ENCODE data around the gene KCTD4.
A peak's percentile ranks its signal among the peaks of the same experiment; 100 is the strongest.
"Not testable (repeated sequence)": the region's sequence is repeated elsewhere in the genome, so short reads cannot be mapped to it uniquely, and the experiment has no call there.

Gene KCTD4

GRCh38 chr13:45200701-45201232 lies at the start of gene KCTD4:
Gene KCTD4, minus strand, starts transcription at chr13:45201045. Its CDS starts 6,478 bp downstream, at chr13:45194567.
- Histone ChIP-seq H3K4me3 (ENCODE audit: low read depth, low read length) (no peak within 1 kb of the TSS), H3K27me3 (ENCODE audit: control insufficient read depth, insufficient read depth, low read length) (no peaks in the 10 kb centered on the region), H3K27ac (ENCODE audit: low read depth, low read length) (no peak within 1 kb of the TSS), H3K36me3 (ENCODE audit: control insufficient read depth, insufficient read depth, low read length) (no peaks in the 10 kb centered on the region), H3K4me1 (ENCODE audit: control insufficient read depth, insufficient read depth, low read length) (no peaks in the 10 kb centered on the region), H3K9me3 (ENCODE audit: control insufficient read depth, insufficient read depth, low read depth, low read length) (no peaks in the 10 kb centered on the region), H3K9ac (ENCODE audit: low read length) (no peak within 1 kb of the TSS)

GRCh38 chr13:45249662-45250061 lies 48.8 kb upstream of the KCTD4 start:
- Histone ChIP-seq H3K4me1 (ENCODE audit: control insufficient read depth, insufficient read depth, low read length) (no peaks in the 10 kb centered on the region), H3K27me3 (ENCODE audit: control insufficient read depth, insufficient read depth, low read length) (no peaks in the 10 kb centered on the region), H3K9ac (ENCODE audit: low read length) (no peak overlapping the region), H3K27ac (ENCODE audit: low read depth, low read length) (no peak overlapping the region), H3K9me3 (ENCODE audit: control insufficient read depth, insufficient read depth, low read depth, low read length) (0 out of 2 replicates have a peak, but pooled peaks cover 2% of the 10 kb centered on the region), H3K4me3 (ENCODE audit: low read depth, low read length) (no peak overlapping the region), H3K36me3 (ENCODE audit: control insufficient read depth, insufficient read depth, low read length) (peaks cover 8% of the 10 kb centered on the region)

- H3K9me3 ChIP-seq (ENCODE audit: control insufficient read depth, insufficient read depth, low read depth, low read length); H3K4me1 ChIP-seq (ENCODE audit: control insufficient read depth, insufficient read depth, low read length); H3K4me3 ChIP-seq (ENCODE audit: low read depth, low read length); H3K36me3 ChIP-seq (ENCODE audit: control insufficient read depth, insufficient read depth, low read length); H3K9ac ChIP-seq (ENCODE audit: low read length); H3K27ac ChIP-seq (ENCODE audit: low read depth, low read length); H3K27me3 ChIP-seq (ENCODE audit: control insufficient read depth, insufficient read depth, low read length): not testable (repeated sequence)
Observed at GRCh38 chr13:45244736-45245135, 43.9 kb upstream of the KCTD4 start.

- Histone ChIP-seq H3K27ac (ENCODE audit: low read depth, low read length) (no peak overlapping the region), H3K9ac (ENCODE audit: low read length) (no peak overlapping the region), H3K27me3 (ENCODE audit: control insufficient read depth, insufficient read depth, low read length) (no peaks in the 10 kb centered on the region), H3K4me3 (ENCODE audit: low read depth, low read length) (no peak overlapping the region), H3K4me1 (ENCODE audit: control insufficient read depth, insufficient read depth, low read length) (no peaks in the 10 kb centered on the region), H3K36me3 (ENCODE audit: control insufficient read depth, insufficient read depth, low read length) (no peaks in the 10 kb centered on the region), H3K9me3 (ENCODE audit: control insufficient read depth, insufficient read depth, low read depth, low read length) (0 out of 2 replicates have a peak, but pooled peaks cover 2% of the 10 kb centered on the region)
Observed at GRCh38 chr13:45243077-45243476, 42.2 kb upstream of the KCTD4 start.

- no peak overlapping the region for H3K4me3 ChIP-seq (ENCODE audit: low read depth, low read length)
- H3K9me3 ChIP-seq (ENCODE audit: control insufficient read depth, insufficient read depth, low read depth, low read length) = 0 out of 2 replicates have a peak, but pooled peaks cover 2% of the 10 kb centered on the region
- H3K4me1 ChIP-seq (ENCODE audit: control insufficient read depth, insufficient read depth, low read length) = no peaks in the 10 kb centered on the region
- H3K27me3 ChIP-seq (ENCODE audit: control insufficient read depth, insufficient read depth, low read length) = no peaks in the 10 kb centered on the region
- no peak overlapping the region for H3K27ac ChIP-seq (ENCODE audit: low read depth, low read length)
- H3K9ac ChIP-seq (ENCODE audit: low read length) = no peak overlapping the region
- no peaks in the 10 kb centered on the region for H3K36me3 ChIP-seq (ENCODE audit: control insufficient read depth, insufficient read depth, low read length)
Observed at GRCh38 chr13:45242524-45242923, 41.7 kb upstream of the KCTD4 start.

GRCh38 chr13:45242070-45242469 lies 41.2 kb upstream of the KCTD4 start:
- Histone ChIP-seq H3K27ac (ENCODE audit: low read depth, low read length) (no peak overlapping the region), H3K4me3 (ENCODE audit: low read depth, low read length) (no peak overlapping the region), H3K27me3 (ENCODE audit: control insufficient read depth, insufficient read depth, low read length) (no peaks in the 10 kb centered on the region), H3K9me3 (ENCODE audit: control insufficient read depth, insufficient read depth, low read depth, low read length) (0 out of 2 replicates have a peak, but pooled peaks cover 2% of the 10 kb centered on the region), H3K9ac (ENCODE audit: low read length) (no peak overlapping the region), H3K36me3 (ENCODE audit: control insufficient read depth, insufficient read depth, low read length) (no peaks in the 10 kb centered on the region), H3K4me1 (ENCODE audit: control insufficient read depth, insufficient read depth, low read length) (no peaks in the 10 kb centered on the region)

- Histone ChIP-seq H3K9ac (ENCODE audit: low read length) (no peak overlapping the region), H3K36me3 (ENCODE audit: control insufficient read depth, insufficient read depth, low read length) (no peaks in the 10 kb centered on the region), H3K9me3 (ENCODE audit: control insufficient read depth, insufficient read depth, low read depth, low read length) (no peaks in the 10 kb centered on the region), H3K27ac (ENCODE audit: low read depth, low read length) (no peak overlapping the region), H3K27me3 (ENCODE audit: control insufficient read depth, insufficient read depth, low read length) (no peaks in the 10 kb centered on the region), H3K4me3 (ENCODE audit: low read depth, low read length) (no peak overlapping the region), H3K4me1 (ENCODE audit: control insufficient read depth, insufficient read depth, low read length) (no peaks in the 10 kb centered on the region)
Observed at GRCh38 chr13:45240143-45240542, 39.3 kb upstream of the KCTD4 start.

GRCh38 chr13:45238945-45239795 lies 38.3 kb upstream of the KCTD4 start:
- Histone ChIP-seq H3K4me3 (ENCODE audit: low read depth, low read length) (no peak overlapping the region), H3K9ac (ENCODE audit: low read length) (no peak overlapping the region), H3K4me1 (ENCODE audit: control insufficient read depth, insufficient read depth, low read length) (no peaks in the 10 kb centered on the region), H3K27ac (ENCODE audit: low read depth, low read length) (no peak overlapping the region), H3K36me3 (ENCODE audit: control insufficient read depth, insufficient read depth, low read length) (no peaks in the 10 kb centered on the region), H3K9me3 (ENCODE audit: control insufficient read depth, insufficient read depth, low read depth, low read length) (no peaks in the 10 kb centered on the region), H3K27me3 (ENCODE audit: control insufficient read depth, insufficient read depth, low read length) (no peaks in the 10 kb centered on the region)

- Histone ChIP-seq H3K27me3 (ENCODE audit: control insufficient read depth, insufficient read depth, low read length) (no peaks in the 10 kb centered on the region), H3K9me3 (ENCODE audit: control insufficient read depth, insufficient read depth, low read depth, low read length) (no peaks in the 10 kb centered on the region), H3K27ac (ENCODE audit: low read depth, low read length) (no peak overlapping the region), H3K4me1 (ENCODE audit: control insufficient read depth, insufficient read depth, low read length) (no peaks in the 10 kb centered on the region), H3K4me3 (ENCODE audit: low read depth, low read length) (no peak overlapping the region), H3K9ac (ENCODE audit: low read length) (no peak overlapping the region), H3K36me3 (ENCODE audit: control insufficient read depth, insufficient read depth, low read length) (no peaks in the 10 kb centered on the region)
Observed at GRCh38 chr13:45232591-45232990, 31.7 kb upstream of the KCTD4 start.

- Histone ChIP-seq H3K9ac (ENCODE audit: low read length) (no peak overlapping the region), H3K4me3 (ENCODE audit: low read depth, low read length) (no peak overlapping the region), H3K27me3 (ENCODE audit: control insufficient read depth, insufficient read depth, low read length) (no peaks in the 10 kb centered on the region), H3K4me1 (ENCODE audit: control insufficient read depth, insufficient read depth, low read length) (no peaks in the 10 kb centered on the region), H3K36me3 (ENCODE audit: control insufficient read depth, insufficient read depth, low read length) (no peaks in the 10 kb centered on the region), H3K9me3 (ENCODE audit: control insufficient read depth, insufficient read depth, low read depth, low read length) (no peaks in the 10 kb centered on the region), H3K27ac (ENCODE audit: low read depth, low read length) (0 out of 2 replicates have a peak overlapping the region, but pooled peaks have one; percentile 62)
Observed at GRCh38 chr13:45231722-45232121, 30.9 kb upstream of the KCTD4 start.

GRCh38 chr13:45231305-45231704 lies 30.5 kb upstream of the KCTD4 start:
- Histone ChIP-seq H3K9ac (ENCODE audit: low read length) (no peak overlapping the region), H3K9me3 (ENCODE audit: control insufficient read depth, insufficient read depth, low read depth, low read length) (no peaks in the 10 kb centered on the region), H3K27me3 (ENCODE audit: control insufficient read depth, insufficient read depth, low read length) (no peaks in the 10 kb centered on the region), H3K27ac (ENCODE audit: low read depth, low read length) (0 out of 2 replicates have a peak overlapping the region, but pooled peaks have one; percentile 62), H3K4me1 (ENCODE audit: control insufficient read depth, insufficient read depth, low read length) (no peaks in the 10 kb centered on the region; the same call in 1 of the 2 replicates), H3K36me3 (ENCODE audit: control insufficient read depth, insufficient read depth, low read length) (no peaks in the 10 kb centered on the region), H3K4me3 (ENCODE audit: low read depth, low read length) (no peak overlapping the region)

All from HUES6 (cell line).